Epithelial cell of alveolus of lung (primary cell): Measurements from ENCODE around the gene HSPA1L. TPM values are rescaled to one million over a fixed set of nuclear protein-coding genes. Genes with fewer than 3 reads are reported as not detected.

Experiments
- total RNA-seq: library from RNA; depleted of rRNA; stranded (reverse); fragments of >200 nt; gene quantifications from 2 replicates; pipeline ENCODE4 v1.2.1, GENCODE V29; 2015

HSPA1L gene
- total RNA-seq = 0.48 and 0.78 TPM in 2 replicates

GRCh38 chr6:31815025-31815838, at the start of gene HSPA1L, which contains the start of gene HSPA1A:
Gene HSPA1L (minus strand): TSS chr6:31815283. CDS start chr6:31811972, 3,311 bp downstream.
Gene HSPA1A (plus strand): TSS chr6:31815543. CDS start chr6:31815757, 214 bp downstream.

GRCh38 chr6:31862344-31863235, 47.5 kb upstream of the HSPA1L start, which contains the start of gene NEU1:
Gene NEU1 (minus strand): TSS chr6:31862821. CDS start chr6:31862776, 45 bp downstream.

GRCh38 chr6:31827286-31828079, 12.4 kb upstream of the HSPA1L start, which contains the start of gene HSPA1B:
Gene HSPA1B (plus strand): TSS chr6:31827738. CDS start chr6:31827951, 213 bp downstream.

GRCh38 chr6:31806470-31807272, 8.4 kb downstream of the HSPA1L start, which contains the start of gene LSM2:
Gene LSM2 (minus strand): TSS chr6:31806966. CDS start chr6:31806757, 209 bp downstream.

GRCh38 chr6:31795616-31796298, 19.3 kb downstream of the HSPA1L start, which contains the start of gene VARS1:
Gene VARS1 (minus strand): TSS chr6:31795752. CDS start chr6:31795217, 535 bp downstream.

GRCh38 chr6:31776989-31777666, 38.0 kb downstream of the HSPA1L start, which contains the start of gene VWA7:
Gene VWA7 (minus strand): TSS chr6:31777328. CDS start chr6:31776779, 549 bp downstream.

GRCh38 chr6:31762356-31762755, 52.7 kb downstream of the HSPA1L start, which contains the start of gene SAPCD1:
Gene SAPCD1 (plus strand): TSS chr6:31762656. CDS start chr6:31763055, 399 bp downstream.

Other genes with a start within 250 kb of the HSPA1L start
- gene LTA, start 243.0 kb downstream of the HSPA1L start, total RNA-seq = not detected in 2 replicates
- not detected in 2 replicates for gene TNF, start 239.7 kb downstream of the HSPA1L start, total RNA-seq
- 0.91 TPM in 1 of 2 replicates, not detected in the other for gene LTB, start 232.9 kb downstream of the HSPA1L start, total RNA-seq
- gene LST1, start 229.0 kb downstream of the HSPA1L start, total RNA-seq = 0.08 TPM in 1 of 2 replicates, not detected in the other
- not detected in 2 replicates for gene NCR3, start 222.3 kb downstream of the HSPA1L start, total RNA-seq
- not detected in 2 replicates for gene AIF1, start 200.0 kb downstream of the HSPA1L start, total RNA-seq
- gene PRRC2A, start 194.6 kb downstream of the HSPA1L start, total RNA-seq = 80.5 and 92.3 TPM in 2 replicates
- 217 and 269 TPM in 2 replicates for gene BAG6, start 162.6 kb downstream of the HSPA1L start, total RNA-seq
- 1.8 and 3.0 TPM in 2 replicates for gene APOM, start 159.4 kb downstream of the HSPA1L start, total RNA-seq
- 16.0 and 18.2 TPM in 2 replicates for gene C6orf47, start 154.5 kb downstream of the HSPA1L start, total RNA-seq
- gene GPANK1, start 150.3 kb downstream of the HSPA1L start, total RNA-seq = 20.8 and 34.9 TPM in 2 replicates
- gene CSNK2B, start 149.2 kb downstream of the HSPA1L start, total RNA-seq = 297 and 307 TPM in 2 replicates
- gene LY6G5B, start 145.3 kb downstream of the HSPA1L start, total RNA-seq = 0.91 and 2.1 TPM in 2 replicates
- 0.64 and 1.4 TPM in 2 replicates for gene LY6G5C, start 134.2 kb downstream of the HSPA1L start, total RNA-seq
- 28.1 and 28.7 TPM in 2 replicates for gene ABHD16A, start 112.0 kb downstream of the HSPA1L start, total RNA-seq
- not detected in 2 replicates for gene LY6G6F, start 108.4 kb downstream of the HSPA1L start, total RNA-seq
- not detected in 2 replicates for gene LY6G6D, start 99.9 kb downstream of the HSPA1L start, total RNA-seq
- gene LY6G6C, start 93.5 kb downstream of the HSPA1L start, total RNA-seq = not detected in 2 replicates
- gene MPIG6B, start 91.9 kb downstream of the HSPA1L start, total RNA-seq = not detected in 2 replicates
- 41.9 and 42.4 TPM in 2 replicates for gene DDAH2, start 86.0 kb downstream of the HSPA1L start, total RNA-seq
- 281 and 648 TPM in 2 replicates for gene CLIC1, start 78.8 kb downstream of the HSPA1L start, total RNA-seq
- 5.0 and 10.5 TPM in 2 replicates for gene MSH5, start 75.3 kb downstream of the HSPA1L start, total RNA-seq
- not detected in 2 replicates for gene SAPCD1, start 52.6 kb downstream of the HSPA1L start, total RNA-seq
- gene VWA7, start 38.0 kb downstream of the HSPA1L start, total RNA-seq = 0.13 TPM in 1 of 2 replicates, not detected in the other
- 44.4 and 93.2 TPM in 2 replicates for gene VARS1, start 19.5 kb downstream of the HSPA1L start, total RNA-seq
- 75.9 and 82.9 TPM in 2 replicates for gene LSM2, start 8.3 kb downstream of the HSPA1L start, total RNA-seq
- 54.6 and 130 TPM in 2 replicates for gene HSPA1A, start 260 bp upstream of the HSPA1L start, total RNA-seq
- 56.9 and 72.9 TPM in 2 replicates for gene HSPA1B, start 12.5 kb upstream of the HSPA1L start, total RNA-seq
- gene NEU1, start 47.5 kb upstream of the HSPA1L start, total RNA-seq = 47.8 and 53.7 TPM in 2 replicates
- 1.0 TPM in 1 of 2 replicates, not detected in the other for gene SLC44A4, start 63.7 kb upstream of the HSPA1L start, total RNA-seq
- gene EHMT2, start 82.4 kb upstream of the HSPA1L start, total RNA-seq = 43.0 and 43.1 TPM in 2 replicates
- 2.0 and 2.1 TPM in 2 replicates for gene ZBTB12, start 86.8 kb upstream of the HSPA1L start, total RNA-seq
- 0.65 and 4.8 TPM in 2 replicates for gene C2, start 112.4 kb upstream of the HSPA1L start, total RNA-seq
- 5.2 and 10.7 TPM in 2 replicates for gene CFB, start 130.8 kb upstream of the HSPA1L start, total RNA-seq
- 80.6 and 127 TPM in 2 replicates for gene NELFE, start 143.7 kb upstream of the HSPA1L start, total RNA-seq
- 40.0 and 43.1 TPM in 2 replicates for gene SKIC2, start 143.9 kb upstream of the HSPA1L start, total RNA-seq
- gene DXO, start 156.9 kb upstream of the HSPA1L start, total RNA-seq = 13.3 and 24.6 TPM in 2 replicates
- gene C4A, start 166.8 kb upstream of the HSPA1L start, total RNA-seq = 0.52 and 13.6 TPM in 2 replicates
- 0.39 and 9.3 TPM in 2 replicates for gene C4B, start 199.5 kb upstream of the HSPA1L start, total RNA-seq
- not detected in 2 replicates for gene CYP21A2, start 223.1 kb upstream of the HSPA1L start, total RNA-seq